OCI-M1 (cell line): ENCODE data around the gene OR52J3.
"Not testable (repeated sequence)": the region's sequence is repeated elsewhere in the genome, so short reads cannot be mapped to it uniquely, and the experiment has no call there.

Source experiments
- DNase-seq: peaks from one replicate; lab custom pipeline; 2025; lab: John Stamatoyannopoulos, UW

The OR52J3 gene

DNA sequence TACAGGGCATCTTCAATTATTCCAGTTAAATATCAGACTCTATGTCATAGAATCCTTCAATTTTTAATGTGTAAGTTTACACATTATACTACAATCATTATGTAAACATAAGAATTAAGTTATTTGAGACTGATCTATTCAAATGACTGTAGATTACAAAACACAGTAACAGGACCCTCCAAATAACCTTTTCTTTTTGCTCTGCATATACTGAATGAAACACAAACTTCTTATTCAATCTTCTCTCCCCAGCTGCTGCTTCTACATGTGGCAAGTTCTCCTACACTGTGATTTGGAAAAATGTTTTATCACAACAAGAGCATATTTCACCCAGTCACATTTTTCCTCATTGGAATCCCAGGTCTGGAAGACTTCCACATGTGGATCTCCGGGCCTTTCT, at the start of gene OR52J3:
TSS of gene OR52J3 (plus strand) at position 301 of the 400 bp plus-strand sequence. CDS start at position 301, 0 bp downstream.
- no peak for DNase-seq

DNA sequence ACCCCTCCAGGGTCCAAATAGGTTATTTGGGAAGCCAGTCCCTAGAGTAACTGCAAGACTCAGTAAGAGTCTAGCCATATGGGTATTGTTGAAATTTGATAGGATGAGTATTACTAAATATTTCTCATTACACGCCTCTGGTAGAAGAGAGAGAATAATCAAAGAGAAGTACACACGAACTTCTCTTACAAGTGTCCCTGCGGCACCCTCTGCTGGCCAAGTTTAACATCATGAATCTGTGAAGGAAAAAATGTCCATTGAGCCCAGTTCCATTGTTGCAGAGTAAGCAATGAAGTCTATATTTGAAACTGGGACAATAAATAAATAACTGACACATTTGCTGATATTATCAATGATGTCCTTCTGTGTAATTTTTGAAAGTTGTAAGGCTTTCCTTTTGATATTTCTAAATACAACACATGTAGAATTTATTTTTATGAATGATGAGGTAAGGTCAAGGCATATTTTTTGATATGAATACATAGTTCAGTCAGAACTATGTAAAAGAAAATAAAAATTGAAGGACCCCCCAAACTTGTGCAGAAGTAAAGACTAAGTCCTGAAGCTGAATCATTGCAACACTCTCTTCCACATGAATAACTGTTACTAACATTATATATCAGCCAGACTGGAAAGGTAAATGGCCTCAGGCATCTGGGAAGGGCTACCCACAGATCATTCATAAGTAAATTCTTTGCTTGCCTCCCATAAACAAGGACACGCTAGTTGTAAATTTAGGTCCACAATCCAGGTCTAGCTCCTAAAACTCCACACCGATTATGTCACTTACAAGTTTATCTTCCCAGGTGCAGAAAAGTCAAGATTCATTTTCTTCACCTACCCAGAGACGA, 41.7 kb upstream of the OR52J3 start:
- DNase-seq, result peak; percentile 85

DNA sequence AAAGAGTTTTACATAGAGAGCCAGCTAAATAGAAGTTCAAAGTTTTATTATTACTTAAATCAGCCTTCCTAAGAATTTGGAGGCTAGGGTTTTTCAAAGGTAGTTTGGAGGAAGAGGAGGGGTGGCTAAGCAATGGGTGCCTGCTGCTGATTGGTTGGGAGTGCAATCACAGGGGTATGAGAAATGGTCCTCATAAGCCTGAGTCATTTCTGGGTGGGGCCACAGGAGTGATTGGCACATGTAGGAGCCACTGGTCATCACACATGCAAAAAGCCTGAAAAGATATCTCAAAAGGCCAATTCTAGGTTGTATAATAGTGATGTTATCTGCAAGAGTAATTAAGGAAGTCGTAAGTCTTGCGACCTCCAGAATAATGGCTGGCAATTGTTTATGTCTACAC, 38.8 kb upstream of the OR52J3 start:
- DNase-seq, result peak; percentile 10

DNA sequence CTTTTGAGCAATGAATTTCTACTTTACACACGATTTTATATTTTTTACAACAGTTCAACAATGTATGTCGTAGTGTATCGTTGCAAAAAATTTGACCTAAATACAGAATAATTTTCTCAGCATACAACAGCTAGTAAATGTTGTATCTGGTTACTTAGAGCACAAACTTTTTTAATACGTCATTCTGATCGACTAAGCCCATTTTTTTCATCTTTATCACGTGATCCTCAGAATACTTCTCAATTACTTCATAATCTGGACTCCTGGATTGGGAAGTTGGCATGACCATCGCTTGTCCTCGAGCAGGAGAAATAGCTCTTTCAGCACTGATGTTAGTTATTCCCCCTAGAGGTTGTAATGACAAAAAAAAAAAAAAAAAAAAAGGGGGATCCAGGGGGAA, 35.1 kb upstream of the OR52J3 start:
- DNase-seq, result no peak

DNA sequence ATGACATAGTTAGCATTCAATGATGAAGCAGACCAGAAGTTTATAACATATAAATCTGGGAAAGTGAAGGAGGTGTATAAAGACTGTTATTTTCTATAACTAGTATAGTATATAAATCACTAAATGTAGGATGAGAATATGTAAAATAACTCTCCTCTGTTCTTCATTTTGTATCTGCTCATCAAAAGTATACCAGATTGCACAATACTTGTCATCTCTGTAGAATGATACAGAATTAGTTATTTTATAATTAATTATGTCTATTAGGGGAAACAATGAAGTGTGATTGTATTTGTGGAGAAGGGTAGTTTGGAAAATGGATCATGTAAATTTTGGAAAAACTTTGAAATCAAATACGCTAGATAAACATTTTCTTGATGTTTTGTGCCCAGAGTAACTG, 33.3 kb upstream of the OR52J3 start:
- no peak for DNase-seq

DNA sequence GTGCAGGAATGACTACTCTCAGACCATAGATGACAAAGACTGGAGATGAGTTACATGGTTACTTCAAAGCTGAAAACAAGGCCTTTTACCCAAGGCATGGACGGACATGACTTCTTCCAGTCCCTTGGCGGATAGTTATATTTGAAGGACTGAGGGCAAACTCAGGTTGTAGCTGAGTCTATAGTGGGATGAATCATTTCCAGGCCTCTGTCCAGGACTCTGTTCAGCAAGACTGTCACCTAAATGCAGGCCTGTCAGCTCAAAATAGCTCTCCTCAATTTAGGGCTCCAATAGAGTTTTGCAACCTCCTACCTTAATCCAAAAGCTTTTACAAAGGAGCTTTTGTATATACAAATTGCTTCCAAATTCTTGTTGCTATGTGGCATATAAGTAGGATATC, 24.3 kb upstream of the OR52J3 start:
- no peak for DNase-seq

DNA sequence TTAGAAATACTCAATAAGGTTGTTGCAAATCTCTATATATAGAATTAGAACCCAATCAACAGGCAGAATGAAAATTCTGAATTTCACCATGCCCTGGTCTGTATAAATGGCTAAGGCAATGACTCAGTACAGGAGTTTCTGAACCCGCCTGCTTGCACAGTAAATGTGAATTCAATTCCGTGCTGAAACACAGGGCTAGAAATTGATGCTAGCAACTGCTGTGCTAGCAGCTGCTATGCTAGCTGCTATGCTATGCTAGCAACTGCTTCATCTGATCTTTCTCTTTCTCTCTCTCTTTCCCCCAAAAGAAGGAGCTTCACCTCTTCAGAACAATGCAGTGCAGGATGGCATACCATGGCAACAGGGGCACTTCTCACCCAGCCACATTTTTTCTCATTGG, 9.7 kb upstream of the OR52J3 start:
- DNase-seq, result no peak

DNA sequence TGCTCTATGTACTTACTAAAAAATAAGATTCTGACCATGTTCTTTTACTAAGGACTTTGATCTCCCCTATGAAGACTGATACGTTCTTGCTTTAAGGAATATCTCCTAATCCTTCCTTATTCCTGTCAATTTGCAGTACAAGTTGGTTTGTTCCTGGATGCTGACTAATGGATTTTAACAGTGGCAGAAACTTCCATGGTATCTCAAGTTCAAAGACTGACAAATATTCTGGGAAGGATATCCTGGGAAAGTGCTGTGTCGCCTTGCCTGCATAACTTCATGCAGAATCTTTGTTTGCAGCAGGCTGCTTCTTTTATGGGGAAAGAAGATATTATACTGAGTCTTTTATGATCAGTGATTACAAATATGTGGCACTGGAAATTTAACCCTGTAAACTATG, 8.4 kb upstream of the OR52J3 start:
- no peak for DNase-seq

DNA sequence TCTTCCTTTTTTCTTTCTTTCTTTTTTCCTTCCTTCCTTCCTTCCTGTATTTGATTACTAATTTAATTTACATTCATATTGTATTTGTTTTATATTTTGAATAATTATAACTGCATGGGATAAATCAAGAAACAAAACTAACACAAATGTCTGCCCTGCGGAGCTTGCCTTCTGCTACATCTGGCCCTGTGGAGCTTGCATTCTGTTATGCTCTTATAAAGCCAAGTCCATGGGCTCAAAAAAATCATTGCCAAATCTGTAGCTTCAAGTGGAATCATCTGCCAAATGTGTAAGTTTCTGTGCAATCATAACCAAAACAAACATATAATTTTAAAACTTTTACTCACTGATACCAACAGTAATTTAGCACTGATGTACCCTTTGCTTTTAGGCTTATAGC, 8.0 kb upstream of the OR52J3 start:
- DNase-seq, result no peak

DNA sequence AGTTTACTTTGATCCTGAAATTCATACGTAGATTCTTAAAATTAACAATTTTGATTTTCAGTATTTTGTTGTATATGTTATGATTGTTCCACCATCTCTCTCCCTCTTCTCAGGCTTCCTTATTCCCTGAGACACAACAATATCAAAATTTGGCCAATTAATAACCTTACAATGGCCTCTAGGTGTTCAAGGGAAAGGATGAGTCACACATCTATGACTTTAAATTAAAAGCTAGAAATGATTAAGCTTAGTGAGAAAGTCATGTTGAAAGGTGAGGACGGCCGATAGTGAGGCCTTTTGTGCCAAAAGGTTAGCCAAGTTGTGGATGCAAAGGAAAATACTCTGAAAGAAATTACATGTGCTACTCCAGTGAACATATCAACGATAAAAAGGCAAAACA, 5.5 kb upstream of the OR52J3 start:
- no peak for DNase-seq

DNA sequence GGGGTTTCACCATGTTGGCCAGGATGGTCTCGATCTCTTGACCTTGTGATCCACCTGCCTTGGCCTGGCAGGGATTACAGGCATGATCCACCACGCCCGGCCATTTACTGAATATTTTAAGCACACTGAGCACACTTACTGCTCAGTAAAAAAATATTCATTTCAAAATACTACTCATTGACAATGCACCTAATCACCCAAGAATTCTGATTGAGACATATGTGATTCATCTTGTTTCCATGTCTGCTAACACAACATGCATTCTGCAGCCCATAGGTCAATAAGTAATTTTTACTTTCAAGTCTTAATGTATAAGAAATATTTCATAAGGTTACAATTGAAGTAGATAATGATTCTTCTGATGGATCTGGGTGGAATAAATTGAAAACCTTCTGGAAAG, 4.2 kb upstream of the OR52J3 start:
- DNase-seq, result no peak

DNA sequence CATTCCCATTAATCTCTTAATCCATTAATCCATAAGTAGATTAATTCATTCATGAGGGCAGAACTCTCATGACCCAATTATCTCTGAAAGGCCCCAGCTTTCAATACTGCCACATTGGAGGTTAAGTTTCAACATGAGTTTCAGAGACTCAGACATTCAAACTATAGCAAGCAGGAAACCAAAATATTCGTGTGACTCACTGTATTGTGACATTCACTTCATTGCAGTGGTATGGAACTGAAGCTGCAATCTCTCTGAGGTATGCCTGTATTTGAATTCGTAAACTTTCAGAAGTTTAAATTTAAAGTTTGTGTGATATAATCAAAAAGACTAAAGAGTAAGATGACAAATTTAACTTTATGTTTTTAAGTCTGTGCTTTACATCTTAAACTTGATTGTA, 2.9 kb upstream of the OR52J3 start:
- no peak for DNase-seq

DNA sequence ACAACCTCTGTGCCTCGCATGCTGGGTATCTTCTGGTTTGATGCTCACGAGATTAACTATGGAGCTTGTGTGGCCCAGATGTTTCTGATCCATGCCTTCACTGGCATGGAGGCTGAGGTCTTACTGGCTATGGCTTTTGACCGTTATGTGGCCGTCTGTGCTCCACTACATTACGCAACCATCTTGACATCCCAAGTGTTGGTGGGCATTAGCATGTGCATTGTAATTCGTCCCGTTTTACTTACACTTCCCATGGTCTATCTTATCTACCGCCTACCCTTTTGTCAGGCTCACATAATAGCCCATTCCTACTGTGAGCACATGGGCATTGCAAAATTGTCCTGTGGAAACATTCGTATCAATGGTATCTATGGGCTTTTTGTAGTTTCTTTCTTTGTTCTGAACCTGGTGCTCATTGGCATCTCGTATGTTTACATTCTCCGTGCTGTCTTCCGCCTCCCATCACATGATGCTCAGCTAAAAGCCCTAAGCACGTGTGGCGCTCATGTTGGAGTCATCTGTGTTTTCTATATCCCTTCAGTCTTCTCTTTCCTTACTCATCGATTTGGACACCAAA, 516 bp downstream of the OR52J3 start:
- no peak for DNase-seq

DNA sequence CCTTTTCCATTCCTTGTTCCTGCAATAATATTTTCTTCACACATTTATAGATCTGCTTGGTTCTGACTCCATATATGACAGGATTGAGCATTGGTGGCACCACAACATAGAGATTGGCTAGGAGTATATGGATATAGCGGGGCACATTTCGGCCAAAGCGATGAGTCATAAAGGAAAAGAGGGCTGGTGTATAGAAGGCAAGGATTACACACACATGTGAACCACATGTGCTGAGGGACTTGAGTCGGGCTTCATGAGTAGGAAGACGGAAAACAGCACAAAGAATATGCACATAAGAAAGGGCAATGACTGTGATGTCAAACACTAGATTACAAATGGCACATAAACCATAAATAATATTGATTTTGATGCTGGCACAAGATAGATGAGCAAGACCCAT, 12.4 kb downstream of the OR52J3 start:
- DNase-seq, result not testable (repeated sequence)

DNA sequence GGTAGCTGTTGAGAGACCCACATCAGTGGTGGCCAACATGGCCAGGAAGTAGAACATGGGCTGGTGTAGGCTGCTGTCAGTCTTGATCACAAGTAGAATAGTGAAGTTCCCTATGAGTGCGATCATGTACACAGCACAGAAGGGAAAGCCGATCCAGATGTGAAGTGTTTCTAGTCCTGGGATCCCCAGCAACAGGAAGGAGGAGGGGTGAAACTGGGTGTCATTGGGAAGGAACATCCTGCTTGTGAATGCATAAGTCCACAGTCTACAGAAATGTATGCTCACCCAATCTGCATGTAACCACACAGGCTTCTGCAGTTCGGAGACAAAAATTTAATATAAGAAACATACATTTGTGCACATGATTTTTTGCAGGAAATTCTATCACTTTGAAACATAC, 13.1 kb downstream of the OR52J3 start, which contains the start of gene OR52E2:
TSS of gene OR52E2 (minus strand) at position 237 of the 400 bp plus-strand sequence. CDS start at position 237, 0 bp downstream.
- DNase-seq, result no peak

DNA sequence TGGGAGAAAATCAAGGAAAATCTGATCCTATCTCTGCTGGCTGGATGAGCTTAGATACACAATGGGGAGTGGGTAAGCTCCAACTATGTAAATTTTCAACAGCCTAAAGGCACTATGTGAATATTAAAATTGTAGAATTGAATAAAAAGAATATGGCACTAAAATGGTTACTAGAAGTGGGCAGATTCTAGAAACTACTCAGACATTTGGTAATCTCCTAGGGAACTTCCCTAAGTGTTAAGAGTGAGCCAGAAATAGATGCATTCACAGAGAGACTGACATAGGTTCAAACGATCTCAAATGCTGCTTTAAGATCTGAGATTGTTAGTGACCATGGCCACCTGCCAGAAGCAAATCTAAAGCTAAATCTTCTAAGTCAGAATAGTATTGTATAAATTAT, 18.7 kb downstream of the OR52J3 start:
- peak; percentile 6 for DNase-seq

DNA sequence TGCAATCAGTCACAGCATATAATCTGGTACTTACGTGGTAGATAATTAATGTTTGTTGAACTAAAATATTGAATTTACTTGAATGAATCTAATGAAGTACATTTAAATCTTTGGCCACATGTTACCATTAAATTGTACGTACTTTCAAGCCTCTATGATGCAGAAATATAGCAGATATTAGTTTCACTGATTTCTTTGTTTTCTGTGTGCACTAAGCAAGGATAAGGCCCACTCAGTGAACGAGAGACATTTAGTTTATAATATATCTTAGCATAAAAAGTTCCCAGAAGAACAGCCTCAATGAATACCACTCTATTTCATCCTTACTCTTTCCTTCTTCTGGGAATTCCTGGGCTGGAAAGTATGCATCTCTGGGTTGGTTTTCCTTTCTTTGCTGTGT, 22.9 kb downstream of the OR52J3 start, which contains the start of gene OR52E1:
TSS of gene OR52E1 (plus strand) at position 301 of the 400 bp plus-strand sequence.
- no peak for DNase-seq

DNA sequence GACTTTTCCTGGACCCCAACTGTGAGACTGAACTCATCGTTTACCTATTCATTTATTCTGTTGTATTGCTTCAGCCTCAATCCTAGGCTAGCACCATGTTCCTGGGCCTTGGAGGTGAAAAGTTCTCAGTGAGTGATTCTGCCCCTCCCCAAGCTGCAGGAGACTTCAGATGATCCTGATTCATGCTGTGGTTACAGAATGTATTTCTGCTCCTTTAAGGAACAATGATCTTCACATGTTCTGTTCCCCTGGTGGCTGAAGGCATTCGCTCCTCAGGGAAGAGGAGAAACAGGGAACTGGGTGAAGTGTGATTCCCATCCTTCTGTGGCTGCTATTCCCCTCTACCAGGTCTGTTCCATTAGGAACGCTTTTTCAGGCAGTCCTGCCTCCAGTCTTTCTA, 25.5 kb downstream of the OR52J3 start:
- peak; percentile 12 for DNase-seq

DNA sequence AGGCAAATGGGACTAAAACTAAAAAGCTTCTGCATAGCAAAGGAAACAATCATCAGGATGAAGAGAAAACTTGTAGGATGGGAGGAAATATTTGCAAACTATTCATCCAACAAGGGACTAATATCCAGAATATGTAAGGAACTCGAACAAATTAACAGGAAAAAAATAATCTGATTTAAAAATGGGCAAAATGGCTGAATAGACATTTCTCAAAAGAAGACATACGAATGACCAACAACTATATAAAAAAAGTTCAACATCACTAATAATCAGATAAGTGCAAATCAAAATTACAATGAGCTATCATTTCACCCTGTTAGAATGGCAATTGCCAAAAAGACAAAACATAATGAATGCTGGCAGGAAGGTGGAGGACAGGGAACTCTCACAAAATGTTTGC, 35.1 kb downstream of the OR52J3 start:
- no peak for DNase-seq

DNA sequence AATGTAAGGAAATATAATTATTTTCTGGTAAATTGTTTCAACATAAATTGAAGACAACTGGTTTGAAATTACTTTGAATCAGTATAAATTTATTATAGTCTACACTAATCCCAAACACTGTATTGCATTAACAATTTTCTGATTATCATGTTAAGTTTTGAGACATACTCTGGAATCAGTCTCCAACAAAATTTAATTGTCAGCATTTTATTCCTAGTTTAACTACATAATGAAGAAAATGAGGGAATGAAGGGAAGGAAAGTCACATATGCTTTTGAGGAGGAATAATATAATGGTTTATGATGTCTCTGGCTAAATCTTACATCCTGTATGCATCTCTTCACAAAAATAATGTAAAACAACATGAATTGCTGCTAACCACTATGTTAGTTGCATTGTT, 37.3 kb downstream of the OR52J3 start:
- no peak for DNase-seq

DNA sequence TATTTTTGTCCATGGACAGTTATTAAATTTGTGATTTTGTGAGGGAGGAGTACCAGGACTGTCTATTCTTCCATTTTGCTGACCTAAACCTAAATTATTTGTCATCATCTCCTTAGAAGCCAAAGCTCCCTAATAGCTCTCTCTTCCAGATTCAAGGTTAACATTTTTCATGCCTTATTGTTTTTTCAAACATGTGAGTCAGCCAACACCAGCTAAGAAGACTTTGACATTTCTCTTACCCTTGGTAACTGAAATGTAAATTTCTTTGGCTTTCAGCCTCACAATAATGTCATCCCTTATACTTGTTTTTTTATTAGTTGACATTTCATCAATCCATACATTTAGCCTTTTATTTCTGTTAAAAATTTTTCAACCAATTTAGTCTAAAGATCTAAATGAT, 42.2 kb downstream of the OR52J3 start:
- DNase-seq, result no peak

DNA sequence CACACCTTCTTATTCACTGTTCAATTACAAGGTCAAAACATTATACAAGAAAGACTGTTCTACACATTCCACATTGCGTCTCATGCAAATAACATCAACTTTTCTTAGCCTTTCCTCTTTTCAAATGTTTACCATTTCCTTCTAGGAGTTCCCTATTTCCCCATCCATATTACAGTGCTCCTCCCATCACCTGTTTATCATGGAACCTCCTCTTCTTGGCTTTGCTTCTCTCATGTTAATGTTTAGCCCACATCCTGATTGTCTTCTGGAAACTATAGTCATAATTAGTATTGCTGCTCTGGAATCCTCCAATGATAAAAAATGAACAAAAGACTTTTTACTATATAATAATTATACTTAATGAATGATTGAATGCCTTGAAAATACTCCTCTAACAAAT, 44.3 kb downstream of the OR52J3 start:
- no peak for DNase-seq

DNA sequence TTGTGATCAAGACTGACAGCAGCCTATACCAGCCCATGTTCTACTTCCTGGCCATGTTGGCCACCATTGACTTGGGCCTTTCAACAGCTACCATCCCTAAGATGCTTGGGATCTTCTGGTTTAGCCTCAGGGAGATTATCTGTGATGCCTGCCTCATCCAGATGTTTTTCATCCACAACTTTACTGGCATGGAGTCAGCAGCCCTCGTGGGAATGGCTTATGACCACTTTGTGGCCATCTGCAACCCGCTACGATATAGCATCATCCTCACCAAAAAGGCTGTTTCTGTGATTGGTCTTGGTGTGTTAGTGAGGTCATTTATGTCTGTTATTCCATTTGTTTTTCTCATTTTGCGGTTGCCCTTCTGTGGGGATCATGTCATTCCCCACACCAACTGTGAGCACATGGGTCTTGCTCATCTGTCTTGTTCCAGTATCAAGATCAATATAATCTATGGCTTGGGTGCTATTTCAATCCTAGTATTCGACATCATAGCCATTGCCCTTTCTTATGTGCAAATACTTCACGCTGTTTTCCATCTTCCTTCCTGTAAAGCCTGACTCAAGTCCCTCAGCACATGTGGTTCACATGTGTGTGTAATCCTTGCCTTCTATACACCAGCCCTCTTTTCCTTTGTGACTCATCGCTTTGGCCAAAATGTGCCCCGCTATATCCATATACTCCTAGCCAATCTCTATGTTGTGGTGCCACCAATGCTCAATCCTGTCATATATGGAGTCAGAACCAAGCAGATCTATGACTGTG, 46.7 kb downstream of the OR52J3 start:
- DNase-seq, result no peak
